HG02973 (cell line): ENCODE results near the gene TBC1D4.

Source experiments
- ATAC-seq: cut with Tn5 transposase; IDR thresholded peaks from one replicate; pipeline ENCODE4 v1.9.1; 2021; ENCODE audit warnings: moderate library complexity; ENCODE audit not compliant: unreplicated experiment

TBC1D4 gene

DNA sequence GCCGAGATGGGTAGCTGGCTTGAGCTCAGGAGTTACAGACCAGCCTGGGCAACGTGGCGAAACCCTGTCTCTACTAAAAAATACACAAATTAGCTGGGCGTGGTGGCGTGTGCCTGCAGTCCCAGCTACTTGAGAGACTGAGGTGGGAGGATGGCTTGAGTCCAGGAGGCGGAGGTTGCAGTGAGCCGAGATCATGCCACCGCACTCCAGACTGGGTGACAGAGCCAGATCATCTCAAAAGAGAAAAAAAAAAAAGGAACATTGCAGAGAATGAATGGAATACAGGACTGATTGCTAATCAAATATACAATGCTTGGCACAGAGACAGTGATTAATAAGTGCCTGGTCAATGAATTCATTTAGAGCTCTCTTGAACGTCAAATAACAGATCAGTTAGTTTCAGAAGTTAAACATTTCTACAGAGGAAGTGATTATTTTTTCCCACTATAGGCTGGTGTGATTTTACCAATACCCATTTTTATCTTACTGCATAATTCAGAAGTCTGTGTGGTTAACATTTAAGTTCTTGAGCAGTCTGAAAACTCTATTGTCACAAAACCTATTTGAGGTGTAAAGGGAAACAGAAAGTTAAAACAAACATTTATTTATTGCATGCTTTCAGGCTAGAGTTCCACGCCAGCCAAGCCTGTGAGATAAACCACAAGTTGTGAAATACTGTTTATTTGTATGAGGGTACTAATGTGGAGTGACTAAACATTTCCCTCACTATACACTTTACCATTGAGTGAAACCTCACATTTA lies 7.7 kb upstream of the TBC1D4 start:
- peak; percentile 81 for ATAC-seq

DNA sequence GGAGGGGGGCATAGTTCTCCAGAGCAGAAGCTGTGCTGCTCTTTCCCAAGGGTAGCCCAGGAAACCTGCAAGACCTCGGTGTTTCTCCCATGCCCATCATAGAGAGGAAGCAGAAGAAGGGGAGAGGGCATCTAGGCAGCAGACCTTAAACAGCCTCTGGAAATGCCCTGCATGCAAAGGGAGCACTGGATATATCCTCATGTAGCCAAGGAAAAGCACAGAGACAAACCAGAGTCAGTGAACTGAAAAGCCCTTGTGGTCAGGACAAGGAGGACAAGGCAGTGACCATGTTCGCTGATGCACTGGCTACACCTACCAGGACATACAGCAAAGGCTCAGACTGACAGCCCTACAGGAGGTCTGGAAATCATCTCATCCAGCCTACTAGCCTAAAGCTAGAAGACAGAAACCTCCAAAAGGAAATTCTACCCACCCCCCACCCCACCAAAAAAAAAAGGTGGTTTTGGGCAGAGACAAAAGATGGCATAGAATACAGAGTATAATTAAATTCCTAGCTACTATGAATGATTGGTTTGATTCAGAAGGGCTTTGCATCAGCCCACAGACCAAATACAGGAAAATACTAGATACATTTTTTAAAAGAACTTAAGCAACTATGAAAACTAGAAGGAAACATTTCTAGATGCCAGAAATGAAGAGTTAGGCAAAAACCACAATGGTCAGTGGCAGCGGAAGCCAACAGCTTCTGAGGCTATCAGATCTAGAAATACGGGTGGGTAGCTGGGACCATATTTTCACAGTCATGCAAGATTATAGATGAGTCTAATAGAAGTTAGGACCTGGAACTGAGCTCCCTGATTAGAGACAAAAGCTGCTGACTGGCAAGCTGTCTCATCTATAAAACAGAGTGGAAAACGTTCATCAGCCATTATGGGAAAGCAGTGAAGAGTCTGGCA lies 4.4 kb upstream of the TBC1D4 start:
- no peak for ATAC-seq

DNA sequence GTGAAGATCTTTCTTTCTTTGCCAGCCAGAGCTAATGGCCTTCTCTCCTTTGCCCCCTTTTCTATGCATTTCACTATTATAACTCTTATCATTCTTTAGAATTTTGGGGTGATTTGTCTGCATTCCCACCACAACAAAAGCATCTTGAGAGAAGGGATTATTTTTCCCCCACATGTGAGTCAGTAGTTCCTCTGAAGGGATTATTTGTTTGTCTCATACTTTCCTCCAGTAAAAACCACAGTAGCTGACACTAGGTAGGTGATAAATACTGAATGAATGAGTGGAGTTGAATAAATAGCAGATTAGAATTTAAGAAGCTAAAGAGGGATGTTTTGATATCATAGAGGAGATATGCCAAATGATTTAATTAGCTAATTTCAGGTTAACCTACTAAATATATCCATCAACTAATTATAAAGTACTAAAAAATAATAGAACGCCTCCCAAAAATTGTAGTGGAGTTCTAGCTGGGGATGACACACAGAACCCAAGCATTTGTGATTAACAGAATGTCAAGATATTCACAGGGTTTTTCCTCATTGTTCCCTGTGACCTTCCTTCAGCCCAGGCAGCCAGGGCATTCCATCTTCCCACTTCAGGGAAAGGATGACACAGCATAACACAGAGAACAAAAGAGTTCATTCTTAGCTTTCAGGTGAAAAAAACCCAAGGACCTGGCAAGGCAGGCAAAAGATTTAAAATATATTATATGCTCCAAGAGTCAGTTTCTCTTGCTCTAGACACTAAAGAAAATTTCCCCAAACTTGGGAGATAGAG lies 3.5 kb upstream of the TBC1D4 start:
- ATAC-seq, result no peak

DNA sequence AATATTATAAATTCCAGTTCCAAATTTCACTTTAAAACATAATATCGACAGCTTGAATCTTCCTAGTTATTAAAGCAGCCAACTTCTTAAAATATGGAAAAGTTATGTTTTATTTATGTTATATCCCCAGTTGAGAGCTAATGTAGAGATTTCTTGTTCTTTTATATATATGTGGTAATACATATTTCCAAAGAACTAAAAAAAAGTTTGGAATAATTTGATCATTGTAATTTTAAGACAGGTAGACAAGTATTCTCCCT lies 781 bp upstream of the TBC1D4 start:
- no peak for ATAC-seq

DNA sequence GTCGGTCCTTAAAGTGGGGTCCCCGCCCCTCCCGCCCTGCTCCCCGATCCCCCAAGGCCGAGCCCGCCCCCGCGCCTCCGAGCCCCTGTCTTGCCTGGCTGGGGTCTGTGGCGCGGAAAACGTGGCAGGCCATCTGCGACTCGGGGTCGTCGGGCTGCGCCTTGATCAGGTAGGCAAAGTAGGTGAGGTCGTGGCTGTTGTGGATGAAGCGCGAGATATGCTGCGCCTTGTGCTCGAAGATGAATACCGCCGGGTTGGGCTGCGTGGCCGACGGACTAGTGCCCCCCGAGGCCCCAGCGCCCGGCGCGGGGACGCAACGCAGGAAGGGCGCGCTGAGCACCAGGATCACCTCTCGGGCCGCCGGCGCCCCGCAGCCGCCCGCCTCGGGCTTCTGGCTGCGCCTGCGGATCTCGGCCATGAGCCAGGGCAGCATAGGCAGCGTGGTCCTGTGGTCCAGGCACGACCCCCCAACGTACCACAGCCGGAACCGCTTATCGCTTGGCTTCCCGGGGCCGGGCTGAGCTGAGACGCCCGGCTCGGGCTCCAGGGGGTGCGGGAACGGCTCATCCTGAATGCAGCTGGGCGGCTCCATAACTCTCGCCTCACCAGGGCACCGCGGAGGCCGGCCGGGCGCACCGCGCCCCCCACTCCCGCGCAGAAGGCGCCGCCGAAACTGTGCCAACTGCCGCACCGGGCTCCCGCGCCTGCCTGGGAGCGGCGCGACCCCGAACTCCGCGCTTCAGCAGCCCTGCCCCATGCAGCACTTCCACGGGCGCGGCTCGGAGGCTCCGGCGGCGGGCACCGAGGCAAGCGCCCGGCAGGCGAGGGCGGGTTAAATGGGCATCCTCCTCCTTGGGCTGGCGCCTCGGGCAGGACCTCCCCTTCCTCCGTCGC lies 546 bp downstream of the TBC1D4 start:
- ATAC-seq, result peak; percentile 19

DNA sequence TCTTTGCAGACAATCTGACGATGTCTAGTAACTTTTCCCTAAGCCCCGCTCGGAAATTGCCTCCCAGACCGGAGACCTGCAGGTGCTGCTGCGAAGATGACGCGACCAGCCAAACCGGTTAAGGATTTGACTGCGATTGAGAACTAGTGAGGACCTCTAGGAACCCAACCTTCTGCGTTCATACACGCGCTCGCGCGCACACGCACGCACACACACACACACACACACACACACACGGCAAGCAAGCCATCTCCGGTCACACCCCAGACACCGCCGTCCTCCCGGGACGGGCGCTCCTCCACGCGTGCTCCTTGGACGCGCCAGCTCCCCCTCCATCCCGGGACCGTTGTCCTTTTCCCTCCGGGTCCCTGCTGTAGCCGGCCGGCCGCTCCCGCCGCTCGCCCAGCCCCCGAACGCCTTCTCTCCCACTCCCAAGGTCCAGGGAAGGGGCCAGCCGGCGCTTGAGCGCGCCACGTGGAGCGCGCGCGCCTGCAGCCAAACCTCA lies 1.2 kb downstream of the TBC1D4 start:
- ATAC-seq, result peak; percentile 15

DNA sequence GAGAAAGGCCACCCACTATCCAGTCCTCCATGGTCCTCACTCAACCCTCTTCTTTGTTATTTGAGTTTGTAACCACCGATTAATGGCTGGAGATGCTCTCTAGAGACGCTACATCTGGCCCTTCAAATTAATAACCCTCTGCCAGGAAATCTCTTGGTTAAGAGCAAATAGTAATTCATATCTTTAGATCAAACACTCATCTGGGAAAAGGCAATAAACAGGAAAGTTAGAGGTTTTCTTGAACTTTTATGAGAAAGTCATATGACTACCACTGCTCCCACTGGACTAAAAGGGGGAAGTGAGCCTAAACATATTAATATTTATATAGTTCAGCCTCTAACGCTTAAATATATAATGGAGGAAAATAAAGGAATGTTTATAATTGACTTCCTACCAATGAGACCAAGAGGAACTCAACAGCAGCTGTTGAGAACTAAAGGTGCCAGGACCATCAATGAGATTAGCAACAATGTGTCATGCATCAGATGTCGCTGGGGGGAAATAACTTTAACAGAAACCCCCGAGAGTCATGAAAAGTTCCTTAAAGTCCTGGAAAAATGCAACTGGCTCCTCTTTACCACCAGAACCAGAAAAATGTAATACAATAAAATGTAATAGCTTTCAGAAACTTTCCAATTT lies 2.7 kb downstream of the TBC1D4 start:
- ATAC-seq, result no peak

DNA sequence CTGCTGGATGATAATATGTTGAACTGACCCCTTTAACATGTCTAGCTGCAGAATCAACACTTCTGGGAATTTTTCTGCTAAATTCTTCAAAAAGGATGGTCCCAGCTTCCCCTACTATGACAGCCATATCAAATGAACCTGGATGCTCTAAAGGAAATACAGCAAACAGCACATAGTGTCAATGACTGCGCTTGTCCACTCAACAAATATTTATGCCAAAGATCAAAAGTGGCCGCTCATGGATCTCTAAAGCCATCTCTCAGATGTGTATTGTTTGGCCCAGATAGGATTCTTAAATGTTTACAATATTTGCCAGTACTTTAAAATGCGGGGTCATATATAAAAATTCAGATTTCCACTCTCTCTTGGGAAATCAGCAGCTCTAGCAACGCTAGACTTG lies 3.3 kb downstream of the TBC1D4 start:
- no peak for ATAC-seq

DNA sequence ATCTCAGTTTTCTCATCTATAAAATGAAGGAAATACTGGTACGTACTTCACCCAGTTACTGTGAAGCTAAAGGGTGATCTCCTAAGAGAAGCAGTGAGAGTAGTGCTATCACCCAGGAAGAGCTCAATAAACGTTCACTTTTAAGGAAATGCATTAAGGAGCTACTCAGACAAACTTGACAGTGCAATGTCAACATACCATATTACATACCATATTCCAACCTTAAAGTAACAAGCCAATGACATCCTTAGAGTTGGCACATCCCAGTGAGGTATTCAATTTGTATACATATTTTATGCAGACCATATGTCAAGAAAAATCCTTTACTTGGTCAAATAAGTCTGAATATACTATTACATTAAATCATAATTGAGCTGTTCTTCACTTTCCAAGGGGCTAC lies 7.0 kb downstream of the TBC1D4 start:
- no peak for ATAC-seq

DNA sequence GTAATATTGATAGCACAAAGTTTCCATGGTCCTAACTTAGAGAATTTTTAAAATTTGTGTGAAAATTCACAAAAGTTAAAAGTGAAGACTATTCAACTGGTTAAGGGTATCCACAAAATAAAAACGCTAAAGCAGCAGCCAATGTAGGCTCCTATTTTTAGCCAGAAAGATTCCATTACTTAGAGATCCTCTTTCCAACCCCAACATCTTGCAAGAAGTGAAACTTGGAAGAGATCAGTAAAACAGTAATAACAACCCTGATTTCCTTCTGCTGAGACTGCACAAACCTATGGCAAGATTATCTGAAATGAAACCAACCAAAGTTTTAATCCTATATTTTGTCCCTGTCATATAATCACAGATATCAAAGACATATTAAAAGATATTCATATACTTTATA lies 8.5 kb downstream of the TBC1D4 start:
- ATAC-seq, result no peak

DNA sequence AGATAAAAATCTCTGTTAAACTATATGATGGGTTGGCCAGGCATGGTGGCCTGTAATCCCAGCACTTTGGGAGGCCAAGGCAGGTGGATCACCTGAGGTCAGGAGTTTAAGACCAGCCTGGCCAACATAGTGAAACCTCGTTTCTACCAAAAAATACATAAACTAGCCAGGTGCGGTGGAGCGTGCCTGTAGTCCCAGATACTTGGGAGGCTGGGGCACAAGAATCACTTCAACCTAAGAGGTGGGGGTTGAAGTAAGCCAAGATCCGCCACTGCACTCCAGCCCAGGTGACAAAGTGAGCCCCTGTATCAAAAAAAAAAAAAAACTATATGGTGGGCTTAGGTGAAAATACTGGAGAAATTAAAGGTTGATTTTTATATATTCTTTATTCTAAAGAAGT lies 11.3 kb downstream of the TBC1D4 start:
- ATAC-seq, result no peak

DNA sequence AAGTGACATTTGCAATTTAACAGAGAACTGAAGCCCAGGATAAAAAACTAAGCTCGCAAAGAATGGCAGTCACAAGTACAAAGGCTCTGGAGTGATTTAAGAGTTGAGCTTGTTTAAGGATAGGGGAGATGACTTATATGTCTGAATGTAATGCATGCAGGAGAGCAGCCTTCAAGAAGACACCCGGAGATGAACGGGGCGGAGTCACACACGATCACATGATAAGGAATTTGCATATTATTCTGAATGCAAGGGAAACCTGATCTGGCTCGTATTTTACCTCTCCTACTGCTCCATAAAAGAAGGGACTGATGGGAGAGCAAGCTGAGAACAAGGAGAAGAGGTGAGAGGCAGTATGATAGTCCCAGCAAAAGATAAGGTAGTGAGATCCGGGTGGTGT lies 12.9 kb downstream of the TBC1D4 start:
- ATAC-seq, result no peak

DNA sequence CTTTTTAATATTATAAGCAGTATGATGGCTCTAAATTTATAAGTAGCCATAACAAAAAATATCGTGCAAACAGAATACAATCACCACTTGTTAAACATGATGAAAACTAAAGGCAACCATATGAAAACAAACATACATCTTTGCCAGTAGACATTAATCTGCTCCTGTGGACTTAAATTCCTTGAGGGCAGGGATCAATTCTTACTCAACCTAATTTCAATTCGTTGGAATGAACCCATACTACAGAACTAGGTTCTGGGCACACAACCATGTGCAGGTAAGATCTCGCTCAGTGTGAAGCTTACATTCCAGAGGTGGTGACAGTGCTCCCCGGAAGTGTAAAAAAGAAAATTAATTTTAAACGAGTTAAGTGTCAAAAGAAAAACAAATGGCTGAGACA lies 13.4 kb downstream of the TBC1D4 start:
- ATAC-seq, result no peak

DNA sequence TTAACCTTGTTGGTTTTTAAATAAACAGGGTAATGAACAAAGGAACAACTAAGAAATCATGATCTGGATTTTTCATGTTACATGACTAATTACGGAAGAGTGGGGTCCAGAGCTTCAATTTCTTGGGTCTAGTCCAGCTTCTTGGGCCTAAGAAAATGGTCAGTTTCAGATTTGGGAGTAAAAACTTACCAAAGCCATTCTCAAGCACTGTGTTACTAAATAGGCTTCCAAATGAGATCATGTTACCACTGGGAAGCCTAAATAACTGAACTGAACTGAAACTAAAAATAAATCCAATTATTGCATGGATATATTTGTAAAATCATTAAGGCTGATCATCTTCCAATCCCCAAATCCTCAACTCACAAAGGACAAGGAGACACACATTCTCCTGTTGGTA lies 13.9 kb downstream of the TBC1D4 start:
- no peak for ATAC-seq

DNA sequence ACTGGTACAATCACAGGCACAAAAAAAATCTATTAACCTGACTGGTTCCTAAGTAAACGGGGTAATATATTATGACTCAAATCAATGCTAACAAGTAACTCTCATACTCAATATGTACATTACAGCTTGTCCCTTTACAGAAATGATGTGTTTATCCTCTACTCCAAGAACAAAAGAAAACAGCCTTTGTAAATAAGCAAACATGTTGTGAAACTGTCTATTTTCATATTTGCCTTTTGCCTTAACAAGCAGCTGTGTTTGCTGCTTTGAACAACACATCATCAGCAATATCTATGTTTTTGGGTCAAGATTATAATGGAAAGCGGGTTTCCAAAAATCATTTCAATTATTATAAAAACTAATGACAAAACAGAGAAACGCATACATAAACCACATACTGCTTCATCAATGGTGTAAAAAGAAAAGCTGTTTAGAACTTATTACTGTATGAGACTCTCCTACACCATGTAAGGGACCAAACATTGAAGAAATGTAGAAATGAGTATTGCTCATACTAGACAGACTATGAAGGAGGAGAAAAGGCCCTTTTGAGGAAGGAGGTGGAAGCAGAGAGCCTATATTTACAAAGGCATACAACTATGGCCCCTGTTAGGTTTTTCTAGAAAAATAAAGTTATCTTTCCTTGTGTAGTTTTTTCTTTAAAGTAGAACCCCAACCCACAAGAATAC lies 14.8 kb downstream of the TBC1D4 start:
- no peak for ATAC-seq

DNA sequence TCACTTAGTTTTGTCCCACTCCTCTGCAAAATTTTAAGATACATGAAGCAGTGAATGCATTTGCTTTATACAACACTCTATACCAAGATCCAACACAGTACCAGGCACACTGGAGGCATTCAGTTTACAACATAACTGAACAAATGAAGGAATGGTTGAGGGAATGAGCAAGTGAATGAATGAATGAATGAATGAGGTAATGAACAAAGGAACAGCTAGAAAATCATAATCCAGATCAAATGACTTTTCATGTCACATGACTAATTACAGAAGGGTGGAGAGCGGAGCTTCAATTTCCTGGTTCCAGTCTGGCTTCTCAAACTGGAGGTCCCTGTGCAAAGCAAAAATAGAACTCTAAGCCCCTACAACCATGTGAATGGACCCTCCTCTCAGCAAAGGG lies 16.7 kb downstream of the TBC1D4 start:
- ATAC-seq, result no peak

DNA sequence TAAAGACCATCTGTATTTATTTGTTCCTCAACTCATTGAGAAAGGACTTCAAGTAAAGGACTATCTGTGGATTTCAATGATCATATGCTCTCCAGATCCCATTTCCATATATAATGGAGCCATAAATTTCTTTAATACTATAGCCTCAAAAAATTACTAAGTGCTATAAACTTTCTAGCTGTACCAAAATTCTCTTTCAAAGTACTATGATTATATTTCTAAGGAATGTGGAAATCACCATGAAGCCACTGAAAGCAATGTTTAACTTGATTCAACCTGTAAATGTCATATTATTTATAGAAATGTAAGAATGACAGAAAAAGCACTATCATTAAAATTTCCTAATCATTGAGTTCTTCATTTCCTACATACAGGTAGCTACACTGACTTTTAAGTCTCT lies 20.7 kb downstream of the TBC1D4 start:
- ATAC-seq, result no peak

DNA sequence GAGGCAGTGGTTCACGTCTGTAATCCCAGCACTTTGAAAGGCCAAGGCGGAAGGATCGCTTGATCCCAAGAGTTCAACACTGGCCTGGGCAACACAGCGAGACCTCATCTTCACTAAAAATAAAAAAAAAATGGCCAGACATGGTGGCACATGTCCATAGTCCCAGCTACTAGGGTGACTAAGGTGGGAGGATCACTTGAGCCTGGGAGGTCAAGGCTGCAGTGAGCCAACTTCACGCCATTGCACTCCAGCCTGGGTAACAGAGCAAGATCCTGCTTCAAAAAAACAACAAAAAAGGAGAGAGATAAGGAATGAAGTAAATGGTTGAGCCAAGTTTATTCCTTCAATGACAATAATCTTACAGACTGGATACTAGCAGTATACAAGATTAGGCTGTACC lies 21.3 kb downstream of the TBC1D4 start:
- ATAC-seq, result no peak

DNA sequence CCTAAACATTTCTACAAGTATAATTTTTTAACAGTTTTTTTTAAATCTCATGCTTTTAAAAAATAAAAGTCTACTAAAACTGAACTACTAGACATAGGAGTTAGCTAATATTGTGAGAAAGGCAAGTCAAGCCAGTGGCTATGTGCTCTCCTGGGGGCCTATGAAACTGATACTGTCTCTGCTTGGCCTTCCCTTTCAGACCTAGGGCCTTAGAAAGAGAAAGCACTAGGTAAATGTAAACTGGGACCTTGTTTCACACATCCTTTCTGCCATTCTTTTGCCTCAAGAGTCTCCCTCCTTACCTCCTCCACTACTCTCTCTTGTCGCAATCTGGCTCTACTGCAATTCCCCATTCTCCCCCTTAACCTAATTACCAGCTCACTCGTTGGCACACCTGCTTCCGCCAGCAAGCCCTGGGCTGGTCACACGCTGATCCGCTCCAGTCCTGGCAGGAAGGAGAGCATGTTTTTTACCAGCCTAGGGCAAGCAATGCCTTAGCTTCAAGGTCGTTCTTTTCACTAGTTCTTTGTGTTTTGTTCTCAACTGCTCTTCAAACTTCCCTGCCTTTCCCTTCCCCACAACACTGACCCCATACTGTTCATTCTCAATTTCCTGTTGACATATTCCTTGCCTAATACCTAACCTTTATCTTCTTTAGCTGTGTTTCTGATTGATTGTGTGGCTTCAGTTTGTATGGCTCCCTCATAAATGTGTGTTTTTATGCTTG lies 23.1 kb downstream of the TBC1D4 start:
- ATAC-seq, result peak; percentile 100
